GM10248 (cell line): Measurements from ENCODE around the gene NDUFAB1.

Experiments used
- CTCF ChIA-PET: fragments of 300-600 bp; sonication (Branson Sonifier 250); formaldehyde crosslinking; extraction: SDS; loops from one replicate; lab custom pipeline; 2021; ENCODE audit warnings: antibody characterized with exemption; lab: Yijun Ruan, JAX
- POLR2A ChIA-PET: fragments of 350-650 bp; sonication (Branson Sonifier 250); formaldehyde crosslinking; extraction: SDS; loops from one replicate; lab custom pipeline; 2020; ENCODE audit warnings: antibody characterized with exemption; lab: Yijun Ruan, JAX
- DNase-seq: peaks from one replicate; pipeline ENCODE4 v3.0.0; 2012; ENCODE audit errors: extremely low spot score
- TF ChIP-seq, protein P1 (sequence below): IDR thresholded peaks from 2 replicates; pipeline ENCODE4 v1.5.1; 2012; ENCODE audit warnings: mild to moderate bottlenecking, low read depth; ENCODE audit errors: extremely low read depth, missing control alignments, control extremely low read depth

The NDUFAB1 gene

DNA sequence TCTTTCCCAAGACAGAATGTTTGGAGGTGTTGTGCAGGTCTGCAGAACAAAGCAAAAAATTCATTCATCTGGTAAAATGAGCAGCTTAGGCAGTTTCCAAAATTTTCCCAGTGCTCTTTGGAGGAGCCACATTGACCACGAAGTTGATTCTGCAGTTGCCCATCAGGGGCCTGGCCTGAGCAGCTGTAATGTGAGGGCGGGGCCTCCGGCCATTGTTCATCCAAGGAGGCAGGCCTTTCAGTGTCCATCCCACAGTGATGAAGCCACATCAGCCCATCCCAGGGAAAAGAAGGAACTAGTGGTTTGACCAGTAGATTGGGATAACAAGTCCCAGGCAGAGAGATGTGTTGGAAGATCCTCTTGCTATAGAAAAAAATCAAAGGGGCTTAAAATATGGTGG is 28.5 kb downstream of the NDUFAB1 start:
- CTCF ChIA-PET: interaction anchor here (1.5 kb wide), 1 partner anchor 9 kb away, joined by 7 read pairs; the partner anchor contains the start of gene UBFD1
- no peak for DNase-seq
- POLR2A ChIA-PET: no interaction called here
- TF ChIP-seq, protein P1, sequence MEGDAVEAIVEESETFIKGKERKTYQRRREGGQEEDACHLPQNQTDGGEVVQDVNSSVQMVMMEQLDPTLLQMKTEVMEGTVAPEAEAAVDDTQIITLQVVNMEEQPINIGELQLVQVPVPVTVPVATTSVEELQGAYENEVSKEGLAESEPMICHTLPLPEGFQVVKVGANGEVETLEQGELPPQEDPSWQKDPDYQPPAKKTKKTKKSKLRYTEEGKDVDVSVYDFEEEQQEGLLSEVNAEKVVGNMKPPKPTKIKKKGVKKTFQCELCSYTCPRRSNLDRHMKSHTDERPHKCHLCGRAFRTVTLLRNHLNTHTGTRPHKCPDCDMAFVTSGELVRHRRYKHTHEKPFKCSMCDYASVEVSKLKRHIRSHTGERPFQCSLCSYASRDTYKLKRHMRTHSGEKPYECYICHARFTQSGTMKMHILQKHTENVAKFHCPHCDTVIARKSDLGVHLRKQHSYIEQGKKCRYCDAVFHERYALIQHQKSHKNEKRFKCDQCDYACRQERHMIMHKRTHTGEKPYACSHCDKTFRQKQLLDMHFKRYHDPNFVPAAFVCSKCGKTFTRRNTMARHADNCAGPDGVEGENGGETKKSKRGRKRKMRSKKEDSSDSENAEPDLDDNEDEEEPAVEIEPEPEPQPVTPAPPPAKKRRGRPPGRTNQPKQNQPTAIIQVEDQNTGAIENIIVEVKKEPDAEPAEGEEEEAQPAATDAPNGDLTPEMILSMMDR: no peak

DNA sequence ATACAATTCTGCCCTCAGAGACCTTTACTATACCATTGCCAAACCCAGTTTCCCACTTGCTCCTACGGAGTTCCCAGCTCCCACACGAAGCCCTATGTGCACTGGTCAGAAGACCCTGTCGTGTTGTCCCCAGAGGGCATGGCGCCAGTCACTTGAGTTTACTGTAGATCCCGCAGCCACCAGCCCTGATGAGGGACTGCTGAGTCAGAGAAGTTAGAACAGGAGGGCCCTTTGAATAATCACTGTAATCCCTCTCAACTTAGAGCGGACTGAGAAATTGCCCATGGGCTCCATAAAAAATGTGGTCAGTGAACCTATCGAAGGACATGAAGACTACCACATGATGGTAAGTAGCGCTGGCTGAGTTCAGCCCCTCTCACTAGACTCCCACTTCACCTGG is 29.4 kb downstream of the NDUFAB1 start:
- DNase-seq: no peak
- TF ChIP-seq, protein P1: no peak
- ChIA-PET CTCF (interaction anchor here (1.5 kb wide), 1 partner anchor 8 kb away, joined by 7 read pairs; the partner anchor contains the start of gene UBFD1), POLR2A (no interaction called here)

GRCh38 chr16:23564575-23565363 is 31.3 kb downstream of the NDUFAB1 start:
- DNase-seq: no peak
- ChIA-PET CTCF (no interaction called here), POLR2A (no interaction called here)
- TF ChIP-seq, protein P1: no peak

DNA sequence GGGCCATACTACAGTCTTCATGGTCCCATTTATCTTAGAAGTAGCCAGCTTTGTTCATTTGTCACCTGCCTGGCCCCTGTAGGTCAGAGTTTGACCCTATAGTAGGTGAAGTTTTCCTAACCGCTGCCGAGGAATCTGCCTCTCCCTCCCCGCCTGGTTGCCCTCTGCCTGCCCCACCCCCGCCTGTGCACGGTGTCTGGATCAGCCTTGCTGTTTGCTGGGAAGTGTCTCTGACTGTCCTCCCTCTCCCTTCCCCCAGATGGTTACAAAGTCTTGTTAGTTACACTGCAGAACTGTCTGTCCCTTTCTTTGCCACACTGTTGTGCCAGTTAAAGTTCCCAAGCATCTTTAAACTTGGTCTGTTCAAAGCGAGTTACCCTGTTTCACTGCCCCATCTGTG is 32.9 kb downstream of the NDUFAB1 start:
- DNase-seq: no peak
- POLR2A ChIA-PET: no interaction called here
- TF ChIP-seq, protein P1: no peak
- CTCF ChIA-PET: no interaction called here

DNA sequence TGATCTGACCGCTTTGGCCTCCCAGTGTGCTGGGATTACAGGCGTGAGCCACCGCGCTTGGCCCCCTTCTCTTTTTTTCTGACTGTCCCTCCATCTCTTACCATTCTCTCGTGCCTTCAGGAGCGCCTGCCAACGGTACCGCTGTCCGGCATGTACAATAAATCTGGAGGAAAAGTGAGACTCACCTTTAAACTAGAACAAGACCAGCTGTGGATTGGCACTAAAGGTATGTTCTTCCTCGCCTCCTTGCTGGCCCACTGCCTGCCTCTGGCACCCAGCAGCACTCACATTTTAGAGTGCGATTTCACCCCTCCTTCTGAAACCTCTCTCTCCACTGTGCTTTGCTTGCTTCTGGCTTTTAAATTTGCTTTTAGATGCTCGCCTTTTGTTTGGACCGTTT is 33.6 kb downstream of the NDUFAB1 start:
- no peak for DNase-seq
- TF ChIP-seq, protein P1: no peak
- ChIA-PET CTCF (interaction anchor here (2.1 kb wide), 1 partner anchor 34 kb away, joined by 9 read pairs; no protein-coding TSS in a partner anchor), POLR2A (interaction anchor here (1.2 kb wide), 1 partner anchor 8 kb away, joined by 3 read pairs; no protein-coding TSS in a partner anchor)

DNA sequence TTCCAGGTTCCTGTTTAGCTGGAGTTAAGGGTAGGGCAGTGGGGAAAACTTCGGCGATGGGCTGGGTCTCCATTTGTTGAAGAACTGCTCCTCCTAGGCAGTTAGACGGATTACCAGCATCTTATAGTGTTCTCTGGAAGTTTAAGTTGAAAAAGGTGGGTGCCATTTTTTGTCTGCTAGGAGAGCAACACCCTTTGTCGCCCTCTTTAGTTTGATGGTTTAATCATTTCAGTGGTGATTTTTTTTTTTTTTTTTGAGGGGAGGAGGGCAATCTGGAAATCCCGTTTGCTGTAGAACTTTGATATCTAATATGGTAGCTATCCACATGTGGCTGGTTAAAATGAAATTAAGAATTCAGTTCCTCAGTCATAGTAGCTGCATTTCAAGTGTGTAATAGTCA is 34.5 kb downstream of the NDUFAB1 start:
- no peak for DNase-seq
- ChIA-PET POLR2A (interaction anchor here (1.2 kb wide), 1 partner anchor 8 kb away, joined by 3 read pairs; no protein-coding TSS in a partner anchor), CTCF (interaction anchor here (2.1 to 5.0 kb wide), 3 partner anchors 9 to 52 kb away, joined by 4 to 34 read pairs (median 9); no protein-coding TSS in a partner anchor)
- TF ChIP-seq, protein P1: no peak
